HCT116 (cell line): ENCODE data around the gene KY. TPM values are rescaled to one million over a fixed set of nuclear protein-coding genes. Genes with fewer than 3 reads are reported as not detected.

Experiments used
- ATAC-seq: fragments of 200-7000 bp; cut with Tn5 transposase; 2 replicates; pipeline ENCODE4 v1.9.1; 2020; ENCODE audit warnings: mild to moderate bottlenecking, moderate library complexity
- BruUV-seq: library from RNA; stranded (reverse); fragments of 400-500 nt; replicated peaks from 2 replicates; lab custom pipeline; 2021; lab: Mats Ljungman, UMichigan
- CTCF ChIA-PET: fragments of 300-600 bp; sonication (Branson Sonifier 250); formaldehyde crosslinking; loops from one replicate; lab custom pipeline; 2021; ENCODE audit warnings: antibody characterized with exemption; lab: Charles Lee
- POLR2A ChIA-PET: fragments of 300-600, 350-600 bp; sonication (Branson Sonifier 250); formaldehyde crosslinking; loops from one replicate; lab custom pipeline; 2021; ENCODE audit warnings: antibody characterized with exemption; lab: Charles Lee
- RAD21 ChIA-PET, 2 experiments: fragments of 300-600 bp; sonication (Branson Sonifier 250); formaldehyde crosslinking; loops; one replicate each; lab custom pipeline; 2023; ENCODE audit warnings: low total read pairs in 2 of 2; ENCODE audit not compliant: uncharacterized antibody in 2 of 2, unreplicated experiment in 2 of 2, low non-redundant PET in 1 of 2; lab: Charles Lee
- DNase-seq: peaks from one replicate; pipeline ENCODE4 v3.0.0-alpha.2; 2010; ENCODE audit warnings: low read depth, low spot score
- H2AFZ ChIP-seq: fragments of 200-600 bp; shearing (Covaris generic), sonication (generic); 2 replicates; pipeline ENCODE4 v1.6.1; 2017; ENCODE audit warnings: low read depth, mixed run types, mixed read lengths, antibody characterized with exemption, low read length; ENCODE audit not compliant: poor library complexity, severe bottlenecking
- H3K27ac ChIP-seq: 2 replicates; pipeline ENCODE4 v1.5.1; 2012; ENCODE audit warnings: low read depth, low read length
- H3K27me3 ChIP-seq: fragments of 200-600 bp; sonication (generic); 2 replicates; pipeline ENCODE4 v1.6.1; 2016; ENCODE audit warnings: mixed run types, low read length, mixed read lengths; ENCODE audit not compliant: insufficient read depth
- H3K36me3 ChIP-seq, 2 experiments: fragments of 200-500 bp in 1 of 2; fragments of 200-600 bp in 1 of 2; sonication (Bioruptor generic) in 1 of 2; sonication (generic) in 1 of 2; 2 replicates each; pipeline versions ENCODE4 v1.5.1 to v1.6.1; 2014 to 2016; ENCODE audit warnings: low read length in 2 of 2, inconsistent platforms in 1 of 2, mixed read lengths in 1 of 2, mixed run types in 1 of 2; ENCODE audit not compliant: insufficient read depth in 2 of 2, control insufficient read depth in 1 of 2
- H3K4me1 ChIP-seq, 2 experiments: fragments of 200-600 bp in 1 of 2; sonication (generic) in 1 of 2; 2 replicates each; pipeline versions ENCODE4 v1.5.1 to v1.6.1; 2012 to 2017; ENCODE audit warnings: low read length in 2 of 2, inconsistent platforms in 1 of 2, mild to moderate bottlenecking in 1 of 2, mixed read lengths in 1 of 2, mixed run types in 1 of 2, moderate library complexity in 1 of 2; ENCODE audit not compliant: insufficient read depth in 2 of 2, control insufficient read depth in 1 of 2
- H3K4me2 ChIP-seq: fragments of 200-600 bp; sonication (generic); 2 replicates; pipeline ENCODE4 v1.6.1; 2017; ENCODE audit warnings: mixed run types, low read length, mixed read lengths
- H3K4me3 ChIP-seq, 2 experiments: fragments of 200-600 bp in 1 of 2; sonication (generic) in 1 of 2; replicated peaks in 1 of 2; 2 replicates each; pipeline ENCODE4 v1.5.1; 2011 to 2016; ENCODE audit warnings: low read length in 2 of 2, control low read depth in 1 of 2, low read depth in 1 of 2, mild to moderate bottlenecking in 1 of 2, mixed read lengths in 1 of 2, mixed run types in 1 of 2
- H3K79me2 ChIP-seq: fragments of 200-600 bp; sonication (generic); 2 replicates; pipeline ENCODE4 v1.6.1; 2017; ENCODE audit warnings: mild to moderate bottlenecking, mixed run types, low read length, moderate library complexity, mixed read lengths; ENCODE audit not compliant: insufficient read depth
- H3K9ac ChIP-seq: fragments of 200-600 bp; sonication (generic); 2 replicates; pipeline ENCODE4 v1.6.1; 2016; ENCODE audit warnings: low read length, mixed read lengths
- H3K9me2 ChIP-seq: fragments of 200-600 bp; sonication (generic), shearing (Covaris generic); 2 replicates; pipeline ENCODE4 v1.6.1; 2017; ENCODE audit warnings: mixed run types, mild to moderate bottlenecking, moderate library complexity; ENCODE audit not compliant: insufficient read depth
- H3K9me3 ChIP-seq, 2 experiments: fragments of 200-500 bp in 1 of 2; fragments of 200-600 bp in 1 of 2; sonication (Bioruptor generic) in 1 of 2; sonication (generic) in 1 of 2; 2 replicates each; pipeline ENCODE4 v1.6.1; 2014 to 2017; ENCODE audit warnings: low read length in 2 of 2, mixed read lengths in 2 of 2, inconsistent platforms in 1 of 2, low read depth in 1 of 2, mild to moderate bottlenecking in 1 of 2, mixed run types in 1 of 2, moderate library complexity in 1 of 2; ENCODE audit not compliant: control insufficient read depth in 1 of 2, insufficient read depth in 1 of 2
- H4K20me1 ChIP-seq: fragments of 200-600 bp; sonication (generic), shearing (Covaris generic); 2 replicates; pipeline ENCODE4 v1.6.1; 2017; ENCODE audit warnings: mixed run types, mild to moderate bottlenecking, moderate library complexity; ENCODE audit not compliant: insufficient read depth
- CBX3 ChIP-seq: IDR thresholded peaks from 2 replicates; pipeline ENCODE4 v1.6.1; 2012; ENCODE audit warnings: low read depth
- CEBPB ChIP-seq: IDR thresholded peaks from 2 replicates; pipeline ENCODE4 v1.6.1; 2012; ENCODE audit warnings: low read depth
- CTCF ChIP-seq, 3 experiments: fragments of 200-600 bp in 1 of 3; sonication (generic) in 1 of 3; IDR thresholded peaks in 2 of 3; conservative IDR thresholded peaks in 1 of 3; 2 replicates each; pipeline ENCODE4 v1.5.1; 2012 to 2017; ENCODE audit warnings: low read depth in 2 of 3, low read length in 2 of 3, antibody characterized with exemption in 1 of 3, borderline replicate concordance in 1 of 3, control low read depth in 1 of 3, mild to moderate bottlenecking in 1 of 3, mixed read lengths in 1 of 3, mixed run types in 1 of 3, moderate library complexity in 1 of 3; ENCODE audit not compliant: insufficient read depth in 1 of 3
- EGR1 ChIP-seq: IDR thresholded peaks from 2 replicates; pipeline ENCODE4 v1.6.1; 2012; ENCODE audit warnings: low read depth
- ELF1 ChIP-seq: IDR thresholded peaks from 2 replicates; pipeline ENCODE4 v1.6.1; 2012; ENCODE audit warnings: low read depth, borderline replicate concordance
- EZH2 ChIP-seq: fragments of 200-600 bp; sonication (generic); IDR thresholded peaks from 2 replicates; pipeline ENCODE4 v1.6.1; 2017; ENCODE audit warnings: antibody characterized with exemption, mixed run types
- FOSL1 ChIP-seq: IDR thresholded peaks from 2 replicates; pipeline ENCODE4 v1.6.1; 2012; ENCODE audit warnings: low read depth
- MAX ChIP-seq: IDR thresholded peaks from 2 replicates; pipeline ENCODE4 v1.6.1; 2012
- POLR2A ChIP-seq: IDR thresholded peaks from 2 replicates; pipeline ENCODE4 v1.7.0; 2011; ENCODE audit warnings: borderline replicate concordance; ENCODE audit not compliant: insufficient read depth, insufficient read length; ENCODE audit errors: extremely low read depth
- POLR2AphosphoS5 ChIP-seq: IDR thresholded peaks from 2 replicates; pipeline ENCODE4 v1.6.1; 2011; ENCODE audit warnings: mild to moderate bottlenecking, low read depth, low read length, moderate library complexity
- RAD21 ChIP-seq: IDR thresholded peaks from 2 replicates; pipeline ENCODE4 v1.6.1; 2012; ENCODE audit warnings: low read depth, mild to moderate bottlenecking
- REST ChIP-seq: IDR thresholded peaks from 2 replicates; pipeline ENCODE4 v1.6.1; 2012; ENCODE audit warnings: low read depth
- SIN3A ChIP-seq: IDR thresholded peaks from 2 replicates; pipeline ENCODE4 v1.6.1; 2012; ENCODE audit warnings: low read depth
- SRF ChIP-seq: IDR thresholded peaks from 2 replicates; pipeline ENCODE4 v1.6.1; 2012; ENCODE audit warnings: low read depth
- TCF7L2 ChIP-seq: IDR thresholded peaks from 2 replicates; pipeline ENCODE4 v1.7.0; 2011; ENCODE audit warnings: borderline replicate concordance, inconsistent platforms; ENCODE audit not compliant: insufficient read depth, insufficient read length; ENCODE audit errors: extremely low read depth
- ZBTB33 ChIP-seq: IDR thresholded peaks from 2 replicates; pipeline ENCODE4 v1.6.1; 2011; ENCODE audit warnings: mild to moderate bottlenecking, low read length, moderate library complexity; ENCODE audit not compliant: insufficient replicate concordance; ENCODE audit errors: extremely low read depth
- ZFX ChIP-seq: fragments of 450-650 bp; IDR thresholded peaks from 2 replicates; pipeline ENCODE4 v1.6.1; 2017
- ZNF274 ChIP-seq: fragments of 200-500 bp; sonication (Bioruptor generic); IDR thresholded peaks from 2 replicates; pipeline ENCODE4 v1.6.1; 2014; ENCODE audit warnings: mild to moderate bottlenecking, low read depth, low read length, inconsistent platforms
- intact Hi-C: fragments of 100-400 bp; cut with micrococcal nuclease; formaldehyde crosslinking; loops from 2 replicates; pipeline ENCODE4 v1.10.0; 2022
- total RNA-seq: library from RNA; stranded (reverse); gene quantifications from one replicate; pipeline ENCODE4 v1.2.1, GENCODE V29; 2021; ENCODE audit not compliant: unreplicated experiment

Gene KY
- total RNA-seq, 1 experiment from 2014 or later, result not detected

GRCh38 chr3:134617608-134618477, 33.0 kb downstream of the KY start:
- intact Hi-C loops, result no loop called here
- Histone ChIP-seq H3K4me2 (no peak overlapping the region), H3K9me2 (no peaks in the 10 kb centered on the region), H3K36me3 (no peaks in the 10 kb centered on the region), H3K4me1 (no peaks in the 10 kb centered on the region), H4K20me1 (no peaks in the 10 kb centered on the region), H3K27me3 (peaks cover 5% of the 10 kb centered on the region; the same call in 1 of the 2 replicates), H3K27ac (no peak overlapping the region), H3K9ac (no peak overlapping the region), H2AFZ (no peak overlapping the region), H3K79me2 (no peaks in the 10 kb centered on the region), H3K9me3 (no peaks in the 10 kb centered on the region), H3K4me3 (no peak overlapping the region)
- BruUV-seq, result no TSS peak
- POLR2A ChIA-PET, result no interaction called here
- RAD21 ChIA-PET, result no interaction called here
- no peak for ATAC-seq
- no peak for DNase-seq
- no peak for TF ChIP-seq POLR2A
- TF ChIP-seq SIN3A, result no peak
- no peak for TF ChIP-seq MAX
- TF ChIP-seq RAD21, result no peak
- TF ChIP-seq SRF, result no peak
- TF ChIP-seq POLR2AphosphoS5, result no peak
- TF ChIP-seq ELF1, result no peak
- no peak for TF ChIP-seq FOSL1
- TF ChIP-seq ZFX, result no peak
- no peak for TF ChIP-seq CBX3
- no peak for TF ChIP-seq CEBPB
- no peak for TF ChIP-seq CTCF (IDR thresholded peaks at IDR 0.05 in 2 of 3, conservative IDR thresholded peaks at IDR 0.05 in 1 of 3; ENCODE audit: borderline replicate concordance in 1 of 3, insufficient read depth in 1 of 3, low read depth in 2 of 3, low read length in 2 of 3)
- TF ChIP-seq EZH2, result no peak
- TF ChIP-seq TCF7L2, result no peak
- no peak for TF ChIP-seq ZNF274
- TF ChIP-seq EGR1, result no peak
- no peak for TF ChIP-seq ZBTB33
- no peak for TF ChIP-seq REST
- CTCF ChIA-PET, result no interaction called here
